HG03103 (cell line): Measurements from ENCODE around the gene DNAH14.
"Not testable (repeated sequence)": the region's sequence is repeated elsewhere in the genome, so short reads cannot be mapped to it uniquely, and the experiment has no call there.

ENCODE experiments used
- ATAC-seq: cut with Tn5 transposase; IDR thresholded peaks from one replicate; pipeline ENCODE4 v1.9.1; 2021; ENCODE audit warnings: low read depth; ENCODE audit not compliant: unreplicated experiment

The DNAH14 gene

DNA sequence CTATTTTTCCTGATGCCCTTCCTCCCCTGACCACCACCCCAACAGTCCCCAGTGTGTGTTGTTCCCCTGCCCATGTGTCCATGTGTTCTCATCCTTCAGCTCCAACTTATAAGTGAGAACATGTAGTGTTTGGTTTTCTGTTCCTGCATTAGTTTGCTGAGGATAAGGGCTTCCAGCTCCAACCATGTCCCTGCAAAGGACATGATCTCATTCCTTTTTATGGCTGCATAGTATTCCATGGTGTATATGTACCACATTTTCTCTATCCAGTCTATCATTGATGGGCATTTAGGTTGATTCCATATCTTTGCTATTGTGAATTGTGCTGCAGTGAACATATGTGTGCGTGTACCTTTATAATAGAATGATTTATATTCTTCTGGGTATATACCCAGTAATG lies 303.5 kb downstream of the DNAH14 start:
- not testable (repeated sequence) for ATAC-seq

DNA sequence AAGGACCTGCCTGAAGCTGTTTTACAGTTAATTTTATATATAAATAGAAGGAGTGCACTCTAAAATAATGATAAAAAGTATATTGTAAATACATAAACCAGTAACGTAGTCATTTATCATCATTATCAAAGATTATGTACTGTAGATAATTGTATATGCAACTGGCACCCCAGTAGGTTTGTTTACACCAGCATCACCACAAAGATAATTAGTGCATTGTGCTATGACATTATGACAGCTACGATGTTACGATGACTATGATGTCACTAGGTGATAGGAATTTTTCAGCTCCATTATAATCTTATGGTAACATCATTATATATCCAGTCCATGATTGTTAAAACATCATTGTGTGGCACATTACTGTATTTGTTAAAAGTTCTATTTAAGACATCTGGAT lies 313.1 kb downstream of the DNAH14 start:
- ATAC-seq: no peak

DNA sequence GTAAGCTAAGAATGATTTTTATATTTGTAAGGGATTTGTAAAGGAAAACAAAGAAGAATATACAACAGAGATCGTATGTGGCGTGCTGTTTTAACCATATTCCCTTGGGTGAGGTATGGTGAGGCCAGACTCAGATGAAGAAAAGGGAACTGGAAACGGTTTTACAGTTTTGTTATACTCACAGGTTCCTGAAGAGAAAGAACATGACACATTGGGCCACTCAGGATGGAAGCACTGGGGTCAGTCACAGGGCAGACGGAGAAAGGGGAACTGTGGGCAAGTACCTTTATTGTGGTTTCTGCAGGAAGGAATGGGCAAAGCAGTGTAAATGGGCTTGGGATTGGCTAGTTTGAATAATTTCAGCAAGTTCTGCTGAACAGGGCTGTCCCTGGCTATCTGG lies 321.0 kb downstream of the DNAH14 start:
- peak; percentile 99 for ATAC-seq

DNA sequence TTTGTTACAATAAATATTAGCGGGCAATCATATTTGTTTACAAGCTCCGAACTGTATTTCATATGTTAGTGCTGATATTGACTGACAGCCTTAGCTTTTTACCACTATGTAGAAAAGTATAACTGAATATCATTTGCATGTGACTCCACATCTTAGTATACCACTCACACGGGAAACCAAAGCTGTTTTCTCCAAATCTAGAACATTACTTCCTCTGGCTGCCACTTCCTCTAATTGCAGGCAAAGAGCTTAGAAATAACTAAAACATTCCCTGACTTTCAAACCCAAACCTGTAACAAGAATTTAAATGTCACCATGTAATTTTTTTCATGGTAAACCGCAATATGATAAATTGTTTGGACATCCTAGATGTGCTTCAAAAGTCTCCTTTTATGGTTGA lies 323.7 kb downstream of the DNAH14 start:
- ATAC-seq: no peak

DNA sequence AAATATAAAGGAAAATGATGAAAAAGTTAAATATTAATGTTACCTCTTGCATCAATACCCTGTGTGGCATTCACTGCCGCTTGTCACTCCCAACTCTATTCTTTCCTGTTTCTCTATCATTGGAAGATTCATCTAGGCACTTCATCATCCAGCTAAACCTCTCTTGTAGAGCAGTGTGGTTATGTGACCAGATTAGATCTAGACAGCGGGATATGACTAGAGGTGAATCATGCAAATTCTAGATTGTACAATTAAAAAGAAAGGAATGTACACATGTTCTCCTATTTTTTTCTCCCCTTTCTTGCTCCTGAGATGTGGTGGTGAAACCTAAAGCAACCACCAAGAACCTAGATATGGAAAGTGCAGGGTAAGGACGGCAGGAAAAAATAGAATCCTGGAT lies 324.3 kb downstream of the DNAH14 start:
- no peak for ATAC-seq

DNA sequence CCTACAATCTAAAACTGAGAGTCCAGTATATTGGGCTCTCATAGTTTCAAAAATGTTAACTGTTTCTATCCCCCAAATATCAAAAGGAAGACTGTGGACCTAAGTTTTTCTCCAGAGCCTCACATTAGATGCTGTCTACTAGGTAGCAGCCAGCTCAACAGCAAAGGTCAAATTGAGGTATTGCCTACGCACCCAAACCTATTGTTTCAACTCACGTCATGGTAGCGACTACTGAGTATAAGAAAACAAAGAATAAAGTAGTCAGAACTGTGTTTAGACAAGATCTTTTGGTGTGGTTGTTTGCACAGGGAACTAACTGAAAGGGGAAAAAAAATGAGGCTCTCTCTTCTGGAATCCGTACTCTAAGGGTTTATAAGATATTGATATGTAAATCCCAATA lies 325.2 kb downstream of the DNAH14 start:
- ATAC-seq: no peak

DNA sequence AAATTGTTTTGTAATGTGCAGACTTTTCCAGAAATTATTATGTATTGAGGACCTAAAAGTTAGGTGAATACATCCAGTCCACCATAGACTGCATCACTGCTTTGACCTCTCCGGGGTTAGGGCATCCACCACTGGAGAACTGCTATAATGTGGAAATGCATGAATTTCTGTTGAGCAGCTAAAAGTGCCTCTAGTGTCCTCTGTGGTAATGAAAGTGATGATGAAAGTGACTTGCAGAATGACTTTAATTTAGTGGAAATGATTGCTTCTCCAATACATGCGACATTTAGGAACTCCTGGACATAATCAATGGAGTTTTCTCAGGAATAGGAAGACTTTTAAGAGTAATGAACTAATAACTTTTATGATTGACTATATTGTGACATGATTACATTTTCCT lies 327.6 kb downstream of the DNAH14 start:
- ATAC-seq: no peak

DNA sequence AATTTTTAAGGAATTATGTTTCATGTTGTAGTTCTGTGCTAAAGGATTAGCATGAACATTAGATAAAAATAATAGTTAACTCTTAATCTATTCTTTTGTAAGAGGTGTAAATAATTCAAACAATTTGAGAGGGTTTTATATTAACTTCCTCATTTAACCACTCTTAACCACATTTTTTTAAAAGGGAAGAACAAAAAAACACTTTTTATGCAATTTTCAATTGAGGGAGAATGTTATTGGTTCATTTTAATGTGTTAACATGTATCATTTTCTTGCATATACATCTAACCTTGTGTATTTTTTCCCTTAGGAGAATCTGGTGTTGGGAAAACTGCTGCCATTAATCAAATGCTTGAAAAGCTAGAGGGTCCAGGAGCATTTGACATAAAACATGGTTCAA lies 329.3 kb downstream of the DNAH14 start:
- ATAC-seq: no peak

DNA sequence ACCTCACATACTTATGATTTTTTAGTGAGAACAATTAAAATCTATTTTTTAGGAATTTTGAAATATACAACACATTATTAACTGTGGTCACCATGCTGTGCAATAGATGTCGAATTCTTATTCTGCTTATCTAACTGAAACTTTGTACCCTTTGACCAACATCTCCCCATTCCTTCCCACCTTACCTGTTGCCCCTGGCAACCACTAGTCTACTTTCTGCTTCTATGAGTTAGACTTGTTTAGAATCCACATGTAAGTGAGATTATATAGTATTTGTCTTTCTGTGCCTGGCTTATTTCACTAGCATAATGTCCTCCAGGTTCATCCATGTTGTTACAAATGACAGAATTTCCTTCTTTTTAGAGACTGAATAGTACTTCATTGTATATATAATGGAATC lies 330.1 kb downstream of the DNAH14 start:
- no peak for ATAC-seq

DNA sequence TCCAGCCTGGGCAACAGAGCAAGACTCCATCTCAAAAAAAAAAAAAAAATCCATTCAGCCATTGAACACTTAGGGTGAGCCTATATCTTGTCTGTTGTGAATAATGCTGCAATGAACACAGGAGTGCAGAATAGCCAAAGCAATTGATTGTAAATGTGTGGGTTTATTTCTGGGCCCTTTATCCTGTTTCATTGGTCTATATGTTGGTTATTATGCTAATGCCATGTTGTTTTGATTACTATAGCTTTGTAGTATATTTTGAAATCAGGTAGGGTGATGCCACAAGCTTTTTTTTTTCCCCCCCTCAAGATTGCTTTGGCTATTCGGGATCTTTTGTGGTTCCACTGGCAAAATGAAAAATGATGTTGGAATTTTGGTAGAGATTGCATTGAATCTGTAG lies 330.8 kb downstream of the DNAH14 start:
- ATAC-seq: no peak

DNA sequence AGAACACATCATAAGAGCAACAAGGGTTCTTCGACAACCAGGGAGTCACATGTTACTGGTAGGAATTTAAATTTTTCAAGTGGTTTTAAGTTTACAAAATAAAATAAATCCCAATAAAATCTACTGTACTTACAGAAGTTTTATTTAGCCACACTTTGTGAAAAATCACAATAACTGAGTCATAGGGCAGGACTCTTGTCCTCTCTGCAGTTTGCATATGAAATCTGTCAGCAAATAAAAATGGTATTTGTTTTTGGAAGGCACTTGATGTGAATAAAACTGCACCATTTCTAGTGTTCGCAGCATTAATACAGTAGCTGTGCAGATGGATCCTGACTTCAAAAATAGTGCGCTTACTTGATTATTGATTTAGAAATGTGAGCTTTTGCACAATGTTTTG lies 348.0 kb downstream of the DNAH14 start:
- no peak for ATAC-seq

DNA sequence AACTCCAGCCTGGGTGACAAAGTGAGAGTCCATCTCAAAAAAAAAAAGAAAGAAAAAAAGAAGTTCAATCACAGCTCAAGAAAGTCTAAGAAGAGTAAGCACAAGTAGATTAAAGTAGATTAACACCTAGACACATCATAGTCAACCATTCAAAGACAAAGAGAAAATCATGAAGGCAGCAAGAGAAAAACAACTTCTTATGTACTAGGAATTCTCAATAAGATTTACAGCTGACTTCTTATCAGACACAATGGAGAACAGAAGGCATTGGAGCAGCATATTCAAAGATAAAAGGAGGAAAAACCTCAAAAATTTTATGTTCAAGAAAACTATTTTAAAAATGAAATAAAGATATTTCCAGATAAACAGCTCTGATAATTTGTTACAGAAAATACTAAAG lies 351.1 kb downstream of the DNAH14 start:
- ATAC-seq: no peak

DNA sequence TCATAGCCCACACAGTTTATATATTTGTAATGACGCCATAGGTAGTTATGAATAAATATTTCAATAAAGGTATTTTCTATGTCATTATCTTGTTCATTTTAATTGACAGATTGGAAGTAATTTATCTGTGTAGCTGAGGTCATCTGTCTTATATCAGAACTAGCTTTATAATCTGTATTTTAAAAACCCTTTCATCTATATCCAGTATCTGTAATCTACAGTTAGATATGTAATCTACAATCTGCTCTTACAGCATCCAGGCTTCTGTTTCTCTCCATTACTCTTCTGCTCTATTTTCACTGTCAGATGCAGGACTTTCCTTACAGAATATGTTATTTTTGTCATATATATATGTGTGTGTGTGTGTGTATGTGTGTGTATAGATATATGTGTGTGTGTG lies 360.8 kb downstream of the DNAH14 start:
- ATAC-seq: no peak

DNA sequence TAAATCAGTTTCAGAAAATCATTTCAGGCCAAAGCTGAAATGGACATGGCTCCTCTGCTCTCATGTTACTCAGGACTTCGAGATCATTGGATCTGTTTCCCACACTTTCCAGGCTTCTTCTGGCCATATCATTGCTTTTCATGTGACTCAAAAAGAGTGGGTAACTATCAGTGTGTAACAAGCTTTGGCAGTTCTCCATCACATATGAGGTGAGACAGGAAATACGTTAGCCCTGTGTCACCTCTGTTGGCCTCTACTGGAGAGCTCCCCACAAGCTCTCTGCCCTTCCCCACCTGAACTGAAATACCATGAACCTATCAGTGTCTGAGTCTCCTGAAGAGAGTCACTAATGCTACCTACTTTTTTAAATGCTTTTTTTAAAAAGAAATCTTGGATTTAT lies 370.1 kb downstream of the DNAH14 start:
- no peak for ATAC-seq

DNA sequence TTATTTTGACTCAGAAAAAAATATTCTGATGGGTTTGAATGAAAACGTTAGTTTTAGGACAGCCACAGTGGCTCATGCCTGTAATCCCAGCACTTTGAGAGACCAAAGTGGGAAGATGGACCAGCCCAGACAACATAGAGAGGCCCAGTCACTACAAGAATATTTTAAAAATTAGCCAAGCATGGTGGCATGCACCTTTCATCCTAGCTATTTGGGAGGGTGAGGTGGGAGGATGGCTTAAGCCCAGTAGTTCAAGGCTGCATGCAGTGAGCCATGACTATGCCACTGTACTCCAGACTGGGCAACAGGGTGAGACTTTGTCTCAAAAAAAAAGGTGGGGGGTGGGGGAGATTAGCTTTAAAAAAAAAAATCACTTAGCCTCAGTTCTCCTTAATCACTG lies 370.9 kb downstream of the DNAH14 start:
- ATAC-seq: no peak

DNA sequence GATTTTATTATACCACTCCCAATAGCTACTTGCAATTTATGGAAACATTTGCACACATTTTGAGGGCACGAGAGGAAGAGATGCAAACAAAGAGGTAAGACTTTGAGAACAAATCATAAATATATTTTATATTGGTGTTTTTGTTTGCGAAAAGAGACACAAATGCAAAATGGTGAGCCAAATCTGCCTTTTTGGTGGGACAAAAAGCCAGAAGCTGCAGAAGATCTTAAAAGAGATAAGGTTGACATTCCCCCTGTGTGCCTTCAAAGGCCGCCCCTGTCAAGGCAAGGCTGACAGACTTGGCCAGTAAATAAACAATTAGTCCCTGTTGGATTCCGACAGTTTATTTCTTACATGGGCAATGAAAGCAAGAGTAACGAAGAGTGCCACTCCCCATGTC lies 375.5 kb downstream of the DNAH14 start:
- no peak for ATAC-seq

DNA sequence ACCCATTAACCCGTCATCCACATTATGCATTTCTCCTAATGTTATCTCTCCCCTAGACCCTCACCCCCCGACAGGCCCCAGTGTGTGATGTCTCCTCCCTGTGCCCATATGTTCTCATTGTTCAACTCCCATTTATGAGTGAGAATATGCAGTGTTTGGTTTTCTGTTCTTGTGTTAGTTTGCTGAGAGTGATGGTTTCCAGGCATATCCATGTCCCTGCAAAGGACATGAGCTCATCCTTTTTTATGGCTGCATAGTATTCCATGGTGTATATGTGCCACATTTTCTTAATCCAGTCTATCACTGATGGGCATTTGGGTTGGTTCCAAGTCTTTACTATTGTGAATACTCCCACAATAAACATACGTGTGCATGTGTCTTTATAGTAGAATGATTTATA lies 381.1 kb downstream of the DNAH14 start:
- not testable (repeated sequence) for ATAC-seq

DNA sequence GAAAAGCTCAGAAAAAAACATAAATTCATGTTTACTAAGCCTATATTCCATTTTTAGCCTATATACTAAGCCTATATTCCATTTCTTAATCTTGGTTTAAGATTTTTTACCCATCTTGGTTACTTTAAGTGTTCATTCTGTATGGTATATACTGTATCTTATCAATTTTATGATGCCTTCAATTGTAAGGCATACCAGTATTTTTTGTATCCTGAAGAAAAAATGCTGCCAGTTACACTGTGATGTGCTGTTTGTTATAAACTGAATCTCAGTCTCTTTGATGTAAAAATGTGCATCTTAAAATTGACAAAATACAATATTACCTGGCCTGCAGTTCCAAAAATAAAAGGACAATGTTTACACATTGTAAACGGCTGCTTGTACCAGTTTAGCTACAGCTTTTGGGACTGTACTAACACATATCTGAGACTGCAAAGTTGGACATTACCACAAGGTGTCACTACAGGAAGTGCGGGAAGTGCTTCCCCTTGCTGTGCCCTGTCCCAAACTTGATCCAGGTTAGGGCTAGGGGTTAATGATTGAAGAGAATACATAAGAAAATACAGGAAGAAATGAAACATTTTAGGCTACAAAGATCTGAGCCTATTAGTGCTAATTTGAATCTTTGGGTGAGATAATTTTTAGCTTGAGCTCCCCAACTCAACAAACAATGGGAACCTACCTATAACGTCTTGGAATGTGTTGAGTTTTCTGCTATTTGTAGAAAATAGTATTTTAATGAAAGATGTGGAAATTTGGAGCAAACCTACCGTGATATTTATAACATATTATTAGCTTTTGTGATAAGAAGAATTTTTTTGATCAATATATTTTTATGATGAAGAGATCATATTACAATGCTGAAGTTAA lies 389.5 kb downstream of the DNAH14 start:
- ATAC-seq: peak; percentile 96

DNA sequence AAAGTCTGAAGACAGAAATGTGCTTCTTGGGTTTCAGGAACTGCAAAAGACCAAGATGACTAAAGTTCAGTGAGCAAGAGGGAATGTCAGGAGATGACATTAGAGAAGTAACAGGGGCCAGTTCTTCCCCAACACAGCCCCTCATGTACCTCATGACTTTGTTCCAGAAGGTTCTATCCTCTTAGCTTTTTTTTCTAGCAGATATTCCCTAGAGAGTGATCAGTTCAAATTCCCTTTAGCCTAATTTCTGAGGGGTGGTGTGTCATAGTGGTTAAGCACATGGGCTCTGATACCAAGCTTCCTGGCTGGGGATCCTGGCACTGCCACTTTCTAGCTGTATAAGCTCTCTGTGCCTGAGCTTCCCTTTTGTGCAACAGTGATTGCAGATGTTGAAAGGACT lies 390.4 kb downstream of the DNAH14 start:
- no peak for ATAC-seq

DNA sequence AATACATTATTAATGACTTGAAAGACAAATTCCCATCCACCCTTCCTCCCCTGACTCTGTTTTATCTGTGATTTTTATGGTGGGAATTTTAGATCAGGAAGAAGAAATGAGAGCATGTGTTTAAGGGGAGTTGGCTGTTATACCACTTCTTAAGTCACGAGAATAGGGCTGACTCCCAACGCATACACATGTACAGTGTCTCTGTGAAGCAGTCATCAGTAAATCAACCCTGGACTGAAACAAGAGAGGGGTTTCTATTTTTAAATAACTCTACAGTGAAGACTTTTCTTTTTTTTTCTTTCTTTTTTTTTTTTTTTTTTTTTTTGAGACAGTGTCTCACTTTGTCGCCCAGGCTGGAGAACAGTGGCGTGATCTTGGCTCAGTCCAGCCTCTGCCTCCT lies 392.3 kb downstream of the DNAH14 start:
- ATAC-seq: no peak

DNA sequence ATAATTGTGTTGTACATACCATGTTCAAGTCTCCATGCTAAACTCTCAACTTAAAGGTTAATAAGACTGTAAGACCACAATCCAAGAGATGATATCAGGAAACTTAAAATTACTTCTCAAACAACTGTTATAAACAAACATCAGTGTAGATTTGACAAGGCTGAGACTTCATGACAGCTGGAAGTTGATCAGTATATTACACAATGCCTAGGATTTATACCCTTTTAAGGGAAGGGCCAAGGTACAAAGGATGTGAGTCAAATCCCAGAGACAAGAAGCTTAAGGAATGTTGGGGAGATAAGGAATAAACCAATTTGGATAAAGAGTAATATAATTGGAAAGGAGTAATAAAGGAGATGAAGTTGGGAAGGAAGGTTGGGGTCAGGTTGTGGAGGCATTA lies 399.6 kb downstream of the DNAH14 start:
- no peak for ATAC-seq

DNA sequence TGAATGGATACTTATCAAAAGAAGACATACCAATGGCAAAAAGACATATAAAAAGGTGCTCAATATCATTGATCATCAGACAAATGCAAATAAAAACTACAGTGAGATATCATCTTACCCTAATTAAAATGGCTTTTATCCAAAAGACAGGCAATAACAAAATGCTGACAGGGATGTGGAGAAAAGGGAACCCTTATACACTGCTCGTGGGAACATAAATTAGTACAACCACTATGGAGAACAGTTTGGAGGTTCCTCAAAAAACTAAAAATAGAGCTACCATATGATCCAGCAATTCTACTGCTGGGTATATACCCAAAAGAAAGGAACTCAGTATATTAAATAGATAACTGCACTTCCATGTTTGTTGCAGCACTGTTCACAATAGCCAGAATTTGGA lies 400.5 kb downstream of the DNAH14 start:
- ATAC-seq: not testable (repeated sequence)

DNA sequence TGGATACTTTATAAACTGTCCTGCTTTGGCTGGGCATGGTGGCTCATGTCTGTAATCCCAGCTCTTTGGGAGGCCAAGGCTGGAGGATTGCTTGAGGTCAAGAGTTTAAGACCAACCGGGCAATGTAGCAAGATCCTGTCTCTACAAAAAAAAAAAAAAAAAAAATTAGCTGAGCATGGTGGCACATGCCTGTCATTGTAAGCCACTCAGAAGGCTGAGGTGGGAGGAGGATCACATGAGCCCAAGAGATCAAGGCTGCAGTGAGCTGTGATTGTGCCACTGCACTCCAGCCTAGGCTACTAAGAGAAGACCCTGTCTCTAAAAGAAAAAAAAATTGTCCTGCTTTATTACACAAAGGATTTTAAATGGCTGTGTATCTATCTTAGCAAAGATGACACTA lies 403.2 kb downstream of the DNAH14 start:
- no peak for ATAC-seq
